ENCODE results near the gene MAGEF1. TPM values are rescaled to one million over a fixed set of nuclear protein-coding genes. Genes with fewer than 3 reads are reported as not detected.

Gene MAGEF1
- total and polyA plus RNA-seq, 9 of the 15 experiments (the other 6 are each of a cell fraction or from before 2014, with no cell fraction given): 1.5 to 39.1 (median 19.8) TPM

DNA sequence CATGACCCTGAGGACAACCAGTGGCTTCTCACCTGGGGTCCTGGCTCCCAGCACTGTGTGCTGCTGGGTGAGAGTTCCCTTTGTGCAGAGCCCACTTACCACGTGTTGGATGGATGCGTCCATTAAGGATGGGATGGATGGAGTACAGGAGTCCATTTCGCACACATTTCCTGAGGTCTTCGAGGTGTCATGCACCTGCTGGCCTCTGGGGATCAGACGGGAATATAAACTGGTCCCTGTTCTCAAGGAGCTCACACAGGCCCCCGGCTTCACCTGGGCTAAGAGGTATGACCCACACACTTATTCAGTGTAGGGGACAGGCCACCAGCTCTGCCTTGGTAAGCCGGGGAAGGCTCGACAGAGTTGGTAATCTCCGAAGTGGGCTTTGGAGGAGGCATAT, 39.5 kb downstream of the MAGEF1 start (continued):
- no peak for TF ChIP-seq ZNF12 (CRISPR knock-in tag; IDR thresholded peaks at IDR 0.05)
- TF ChIP-seq GTF3C2 (IDR thresholded peaks at IDR 0.05; ENCODE audit: borderline replicate concordance, extremely low read depth, insufficient read length): no peak

DNA sequence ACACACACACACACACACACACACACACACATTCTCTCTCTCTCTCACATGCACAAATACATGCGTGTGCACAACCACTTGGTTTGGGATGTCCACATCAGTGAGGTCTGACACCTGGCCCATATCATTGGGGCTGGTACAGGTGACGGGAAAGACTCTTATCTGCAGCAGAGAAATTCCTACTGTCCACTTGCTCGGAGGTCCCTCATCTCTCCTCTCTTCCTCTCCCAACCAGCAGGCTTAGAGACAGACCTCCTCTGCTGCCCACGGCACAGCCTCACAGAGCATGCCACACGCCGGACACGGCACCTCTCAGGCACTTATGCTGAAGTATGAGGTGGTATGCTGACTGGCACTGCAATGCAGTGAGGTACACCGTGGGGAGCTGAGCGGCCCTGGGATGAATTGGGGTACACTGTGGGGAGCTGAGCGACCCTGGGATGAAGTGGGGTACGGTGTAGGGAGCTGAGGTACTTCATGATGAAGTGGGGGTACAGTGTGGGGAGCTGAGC, 41.7 kb downstream of the MAGEF1 start:
- DNase-seq (ENCODE audit: extremely low read depth in 1 of 4, low spot score in 3 of 4): no peak
- Histone ChIP-seq H3K9me3 (replicated peaks; ENCODE audit: control insufficient read depth, insufficient read depth, low read depth, low read length) (no peaks in the 10 kb centered on the region), H3K27ac (ENCODE audit: extremely low read depth, low read depth, low read length) (no peak overlapping the region), H3K9ac (ENCODE audit: insufficient read depth in 1 of 2, low read depth in 2 of 2, low read length in 2 of 2) (no peak overlapping the region), H3K4me1 (replicated peaks in 1 of 2; ENCODE audit: control insufficient read depth in 2 of 2, insufficient read depth in 2 of 2, low read length in 2 of 2) (no peaks in the 10 kb centered on the region), H2AFZ (ENCODE audit: low read depth, low read length) (no peak overlapping the region), H3K9me1 (ENCODE audit: control insufficient read depth, insufficient read depth, low read length) (no peaks in the 10 kb centered on the region), H3K79me2 (ENCODE audit: control insufficient read depth, insufficient read depth, low read length) (no peaks in the 10 kb centered on the region), H4K20me1 (replicated peaks; ENCODE audit: control insufficient read depth, insufficient read depth, low read length) (no peaks in the 10 kb centered on the region; the same call in 1 of the 2 replicates), H3K4me2 (ENCODE audit: insufficient read depth, low read length) (no peak overlapping the region), H3K27me3 (ENCODE audit: control insufficient read depth in 2 of 2, insufficient read depth in 2 of 2, low read length in 2 of 2) (peaks cover 30 to 60% of the 10 kb centered on the region in 2 experiments), H3K36me3 (ENCODE audit: control insufficient read depth, insufficient read depth, low read length) (no peaks in the 10 kb centered on the region), H3K4me3 (no peak overlapping the region)
- POLR2A ChIA-PET: no interaction called here
- CTCF ChIA-PET (ENCODE audit: low intra/inter-chr PET ratio): no interaction called here
- ATAC-seq: no peak
- in situ Hi-C loops (cut with MboI) (loop anchor here (25.0 kb wide), 1 partner anchor 1392 kb away; no protein-coding TSS in a partner anchor), intact Hi-C loops (cut with micrococcal nuclease) (no loop called here)
- no peak for FAIRE-seq
- BruUV-seq (replicated peaks): no TSS peak
- WGBS (ENCODE audit: insufficient coverage, low coverage, missing lambda C conversion rate): under 1% methylated on average over 11 of the region's 11 CpGs
- TF ChIP-seq, protein P1, sequence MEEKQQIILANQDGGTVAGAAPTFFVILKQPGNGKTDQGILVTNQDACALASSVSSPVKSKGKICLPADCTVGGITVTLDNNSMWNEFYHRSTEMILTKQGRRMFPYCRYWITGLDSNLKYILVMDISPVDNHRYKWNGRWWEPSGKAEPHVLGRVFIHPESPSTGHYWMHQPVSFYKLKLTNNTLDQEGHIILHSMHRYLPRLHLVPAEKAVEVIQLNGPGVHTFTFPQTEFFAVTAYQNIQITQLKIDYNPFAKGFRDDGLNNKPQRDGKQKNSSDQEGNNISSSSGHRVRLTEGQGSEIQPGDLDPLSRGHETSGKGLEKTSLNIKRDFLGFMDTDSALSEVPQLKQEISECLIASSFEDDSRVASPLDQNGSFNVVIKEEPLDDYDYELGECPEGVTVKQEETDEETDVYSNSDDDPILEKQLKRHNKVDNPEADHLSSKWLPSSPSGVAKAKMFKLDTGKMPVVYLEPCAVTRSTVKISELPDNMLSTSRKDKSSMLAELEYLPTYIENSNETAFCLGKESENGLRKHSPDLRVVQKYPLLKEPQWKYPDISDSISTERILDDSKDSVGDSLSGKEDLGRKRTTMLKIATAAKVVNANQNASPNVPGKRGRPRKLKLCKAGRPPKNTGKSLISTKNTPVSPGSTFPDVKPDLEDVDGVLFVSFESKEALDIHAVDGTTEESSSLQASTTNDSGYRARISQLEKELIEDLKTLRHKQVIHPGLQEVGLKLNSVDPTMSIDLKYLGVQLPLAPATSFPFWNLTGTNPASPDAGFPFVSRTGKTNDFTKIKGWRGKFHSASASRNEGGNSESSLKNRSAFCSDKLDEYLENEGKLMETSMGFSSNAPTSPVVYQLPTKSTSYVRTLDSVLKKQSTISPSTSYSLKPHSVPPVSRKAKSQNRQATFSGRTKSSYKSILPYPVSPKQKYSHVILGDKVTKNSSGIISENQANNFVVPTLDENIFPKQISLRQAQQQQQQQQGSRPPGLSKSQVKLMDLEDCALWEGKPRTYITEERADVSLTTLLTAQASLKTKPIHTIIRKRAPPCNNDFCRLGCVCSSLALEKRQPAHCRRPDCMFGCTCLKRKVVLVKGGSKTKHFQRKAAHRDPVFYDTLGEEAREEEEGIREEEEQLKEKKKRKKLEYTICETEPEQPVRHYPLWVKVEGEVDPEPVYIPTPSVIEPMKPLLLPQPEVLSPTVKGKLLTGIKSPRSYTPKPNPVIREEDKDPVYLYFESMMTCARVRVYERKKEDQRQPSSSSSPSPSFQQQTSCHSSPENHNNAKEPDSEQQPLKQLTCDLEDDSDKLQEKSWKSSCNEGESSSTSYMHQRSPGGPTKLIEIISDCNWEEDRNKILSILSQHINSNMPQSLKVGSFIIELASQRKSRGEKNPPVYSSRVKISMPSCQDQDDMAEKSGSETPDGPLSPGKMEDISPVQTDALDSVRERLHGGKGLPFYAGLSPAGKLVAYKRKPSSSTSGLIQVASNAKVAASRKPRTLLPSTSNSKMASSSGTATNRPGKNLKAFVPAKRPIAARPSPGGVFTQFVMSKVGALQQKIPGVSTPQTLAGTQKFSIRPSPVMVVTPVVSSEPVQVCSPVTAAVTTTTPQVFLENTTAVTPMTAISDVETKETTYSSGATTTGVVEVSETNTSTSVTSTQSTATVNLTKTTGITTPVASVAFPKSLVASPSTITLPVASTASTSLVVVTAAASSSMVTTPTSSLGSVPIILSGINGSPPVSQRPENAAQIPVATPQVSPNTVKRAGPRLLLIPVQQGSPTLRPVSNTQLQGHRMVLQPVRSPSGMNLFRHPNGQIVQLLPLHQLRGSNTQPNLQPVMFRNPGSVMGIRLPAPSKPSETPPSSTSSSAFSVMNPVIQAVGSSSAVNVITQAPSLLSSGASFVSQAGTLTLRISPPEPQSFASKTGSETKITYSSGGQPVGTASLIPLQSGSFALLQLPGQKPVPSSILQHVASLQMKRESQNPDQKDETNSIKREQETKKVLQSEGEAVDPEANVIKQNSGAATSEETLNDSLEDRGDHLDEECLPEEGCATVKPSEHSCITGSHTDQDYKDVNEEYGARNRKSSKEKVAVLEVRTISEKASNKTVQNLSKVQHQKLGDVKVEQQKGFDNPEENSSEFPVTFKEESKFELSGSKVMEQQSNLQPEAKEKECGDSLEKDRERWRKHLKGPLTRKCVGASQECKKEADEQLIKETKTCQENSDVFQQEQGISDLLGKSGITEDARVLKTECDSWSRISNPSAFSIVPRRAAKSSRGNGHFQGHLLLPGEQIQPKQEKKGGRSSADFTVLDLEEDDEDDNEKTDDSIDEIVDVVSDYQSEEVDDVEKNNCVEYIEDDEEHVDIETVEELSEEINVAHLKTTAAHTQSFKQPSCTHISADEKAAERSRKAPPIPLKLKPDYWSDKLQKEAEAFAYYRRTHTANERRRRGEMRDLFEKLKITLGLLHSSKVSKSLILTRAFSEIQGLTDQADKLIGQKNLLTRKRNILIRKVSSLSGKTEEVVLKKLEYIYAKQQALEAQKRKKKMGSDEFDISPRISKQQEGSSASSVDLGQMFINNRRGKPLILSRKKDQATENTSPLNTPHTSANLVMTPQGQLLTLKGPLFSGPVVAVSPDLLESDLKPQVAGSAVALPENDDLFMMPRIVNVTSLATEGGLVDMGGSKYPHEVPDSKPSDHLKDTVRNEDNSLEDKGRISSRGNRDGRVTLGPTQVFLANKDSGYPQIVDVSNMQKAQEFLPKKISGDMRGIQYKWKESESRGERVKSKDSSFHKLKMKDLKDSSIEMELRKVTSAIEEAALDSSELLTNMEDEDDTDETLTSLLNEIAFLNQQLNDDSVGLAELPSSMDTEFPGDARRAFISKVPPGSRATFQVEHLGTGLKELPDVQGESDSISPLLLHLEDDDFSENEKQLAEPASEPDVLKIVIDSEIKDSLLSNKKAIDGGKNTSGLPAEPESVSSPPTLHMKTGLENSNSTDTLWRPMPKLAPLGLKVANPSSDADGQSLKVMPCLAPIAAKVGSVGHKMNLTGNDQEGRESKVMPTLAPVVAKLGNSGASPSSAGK (IDR thresholded peaks at IDR 0.05): no peak
- no peak for TF ChIP-seq SRSF3 (IDR thresholded peaks at IDR 0.05; ENCODE audit: insufficient read depth, low read length)
